T-helper 1 cell treated with Interleukin-12 subunit alpha and Interleukin-12 subunit beta and Interleukin-4 antibody, amounts not matched to agents 30 μg/mL and 1 μg/mL, for 36 hours (primary cell): ENCODE measurements around the gene JCAD.

Source experiments
- H3K27ac Mint-ChIP-seq: one replicate; pipeline ENCODE4 v1.8.0; 2021; ENCODE audit warnings: mild to moderate bottlenecking, mixed read lengths
- H3K27me3 Mint-ChIP-seq: one replicate; pipeline ENCODE4 v1.8.0; 2021; ENCODE audit warnings: low read depth, mixed read lengths
- H3K36me3 Mint-ChIP-seq: one replicate; pipeline ENCODE4 v1.8.0; 2021; ENCODE audit warnings: low read depth, mixed read lengths
- H3K4me1 Mint-ChIP-seq: one replicate; pipeline ENCODE4 v1.8.0; 2021; ENCODE audit warnings: low read depth, mixed read lengths
- H3K4me3 Mint-ChIP-seq: one replicate; pipeline ENCODE4 v1.8.0; 2021; ENCODE audit warnings: mild to moderate bottlenecking, moderate library complexity, mixed read lengths
- H3K9me3 Mint-ChIP-seq: one replicate; pipeline ENCODE4 v1.8.0; 2021; ENCODE audit warnings: mixed read lengths

JCAD gene

DNA sequence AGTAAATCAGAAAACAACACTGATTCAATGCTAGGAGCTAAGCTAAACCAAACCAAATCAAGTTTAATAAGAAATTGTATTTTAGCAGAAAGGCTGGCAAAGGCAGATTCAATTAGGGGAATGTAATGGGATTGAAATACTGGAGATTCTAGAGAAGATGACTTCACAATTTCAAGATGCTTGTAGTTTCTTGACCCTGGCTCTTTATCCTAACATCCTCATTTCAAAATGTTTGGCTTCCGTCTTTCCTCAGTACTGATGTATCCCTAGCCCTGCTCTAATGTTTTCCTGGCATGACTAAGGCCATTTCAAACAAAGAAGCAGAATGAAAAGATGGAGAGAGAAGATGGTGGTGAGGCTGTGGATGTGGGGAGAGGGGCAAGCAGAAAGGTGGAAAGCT lies 2.7 kb upstream of the JCAD start:
- no peak overlapping the region for H3K27ac Mint-ChIP-seq
- peaks cover 59% of the 10 kb centered on the region for H3K27me3 Mint-ChIP-seq
- peaks cover 3% of the 10 kb centered on the region for H3K36me3 Mint-ChIP-seq
- peaks cover 5% of the 10 kb centered on the region for H3K4me1 Mint-ChIP-seq
- no peaks in the 10 kb centered on the region for H3K9me3 Mint-ChIP-seq
- H3K4me3 Mint-ChIP-seq = no peak overlapping the region

- H3K27me3 Mint-ChIP-seq = peaks cover 78% of the 10 kb centered on the region
- peaks cover 5% of the 10 kb centered on the region for H3K4me1 Mint-ChIP-seq
- H3K27ac Mint-ChIP-seq = no peak overlapping the region
- no peaks in the 10 kb centered on the region for H3K9me3 Mint-ChIP-seq
- peak overlapping the region; percentile 47 for H3K4me3 Mint-ChIP-seq
- H3K36me3 Mint-ChIP-seq = peaks cover 3% of the 10 kb centered on the region
Observed at GRCh38 chr10:30058570-30059132, 735 bp downstream of the JCAD start.

- Mint-ChIP-seq H3K36me3 (peaks cover 3% of the 10 kb centered on the region), H3K4me1 (peaks cover 5% of the 10 kb centered on the region), H3K9me3 (no peaks in the 10 kb centered on the region), H3K4me3 (peak overlapping the region; percentile 47), H3K27me3 (peaks cover 71% of the 10 kb centered on the region), H3K27ac (no peak overlapping the region)
Observed at GRCh38 chr10:30057894-30058556, 1.4 kb downstream of the JCAD start.

DNA sequence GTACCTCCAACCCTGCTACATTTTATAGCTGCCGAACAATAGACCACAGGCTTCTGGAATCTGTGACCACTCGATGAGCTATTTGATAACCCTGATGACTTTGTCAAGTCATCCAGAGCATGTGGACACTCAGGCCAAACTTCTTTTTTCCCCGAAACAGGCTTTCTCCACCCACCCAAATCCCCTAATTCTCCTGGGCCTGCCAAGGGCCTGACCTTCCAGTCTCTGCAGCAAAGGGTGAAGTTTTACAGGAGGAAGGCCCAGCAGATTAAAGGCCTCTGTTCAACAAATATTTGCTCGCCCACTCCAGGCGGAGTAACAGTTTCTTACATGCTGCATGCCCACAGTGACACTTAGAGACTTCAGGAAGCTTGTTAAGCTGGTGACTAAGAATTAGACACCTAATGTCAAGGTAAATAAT lies 2.0 kb downstream of the JCAD start:
- Mint-ChIP-seq H3K27ac (no peak overlapping the region), H3K27me3 (peaks cover 70% of the 10 kb centered on the region), H3K9me3 (no peaks in the 10 kb centered on the region), H3K4me3 (no peak overlapping the region), H3K36me3 (peaks cover 3% of the 10 kb centered on the region), H3K4me1 (peaks cover 5% of the 10 kb centered on the region)

GRCh38 chr10:30056767-30057355 lies 2.5 kb downstream of the JCAD start:
- peaks cover 70% of the 10 kb centered on the region for H3K27me3 Mint-ChIP-seq
- H3K36me3 Mint-ChIP-seq = peaks cover 3% of the 10 kb centered on the region
- peaks cover 5% of the 10 kb centered on the region for H3K4me1 Mint-ChIP-seq
- no peak overlapping the region for H3K4me3 Mint-ChIP-seq
- no peak overlapping the region for H3K27ac Mint-ChIP-seq
- H3K9me3 Mint-ChIP-seq = no peaks in the 10 kb centered on the region

- H3K4me3 Mint-ChIP-seq = no peak overlapping the region
Observed at GRCh38 chr10:30056281-30056680, 3.1 kb downstream of the JCAD start.

GRCh38 chr10:30055226-30055662 lies 4.1 kb downstream of the JCAD start:
- H3K4me1 Mint-ChIP-seq = peaks cover 5% of the 10 kb centered on the region
- H3K36me3 Mint-ChIP-seq = peaks cover 3% of the 10 kb centered on the region
- H3K27me3 Mint-ChIP-seq = peaks cover 68% of the 10 kb centered on the region
- H3K27ac Mint-ChIP-seq = no peak overlapping the region
- H3K9me3 Mint-ChIP-seq = no peaks in the 10 kb centered on the region
- H3K4me3 Mint-ChIP-seq = no peak overlapping the region

More at GRCh38 chr10:30056281-30056680, 3.1 kb downstream of the JCAD start:
- peaks cover 5% of the 10 kb centered on the region for H3K4me1 Mint-ChIP-seq
- peaks cover 3% of the 10 kb centered on the region for H3K36me3 Mint-ChIP-seq
- no peaks in the 10 kb centered on the region for H3K9me3 Mint-ChIP-seq
- H3K27me3 Mint-ChIP-seq = peaks cover 68% of the 10 kb centered on the region
- no peak overlapping the region for H3K27ac Mint-ChIP-seq

GRCh38 chr10:30052062-30052461 lies 7.3 kb downstream of the JCAD start:
- Mint-ChIP-seq H3K27me3 (peaks cover 62% of the 10 kb centered on the region), H3K36me3 (peaks cover 2% of the 10 kb centered on the region)

GRCh38 chr10:30051220-30051619 lies 8.2 kb downstream of the JCAD start:
- peaks cover 22% of the 10 kb centered on the region for H3K4me1 Mint-ChIP-seq
- H3K27ac Mint-ChIP-seq = no peak overlapping the region
- H3K36me3 Mint-ChIP-seq = peaks cover 2% of the 10 kb centered on the region
- peaks cover 61% of the 10 kb centered on the region for H3K27me3 Mint-ChIP-seq
- no peaks in the 10 kb centered on the region for H3K9me3 Mint-ChIP-seq
- H3K4me3 Mint-ChIP-seq = no peak overlapping the region

More at GRCh38 chr10:30052062-30052461, 7.3 kb downstream of the JCAD start:
- H3K4me3 Mint-ChIP-seq = no peak overlapping the region
- no peak overlapping the region for H3K27ac Mint-ChIP-seq
- H3K4me1 Mint-ChIP-seq = peaks cover 20% of the 10 kb centered on the region
- no peaks in the 10 kb centered on the region for H3K9me3 Mint-ChIP-seq

DNA sequence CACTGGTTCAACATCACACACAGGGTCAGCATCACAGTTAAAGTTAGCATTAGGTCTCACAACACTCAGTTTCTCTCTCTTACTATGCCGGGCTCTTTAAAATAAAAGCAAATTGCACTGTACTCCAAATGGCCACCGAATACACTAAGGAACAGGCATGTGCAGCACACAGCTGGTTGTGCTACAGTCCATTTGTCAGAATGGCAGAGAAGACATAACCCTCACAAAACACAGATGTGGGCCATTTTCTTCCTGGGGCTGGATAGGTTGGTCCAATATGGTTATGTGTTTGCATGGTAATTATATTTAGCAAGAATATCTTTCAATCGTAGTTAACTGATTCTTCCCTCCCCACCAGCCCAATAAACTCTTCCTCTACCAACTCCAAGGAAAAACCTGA lies 9.0 kb downstream of the JCAD start:
- Mint-ChIP-seq H3K9me3 (no peaks in the 10 kb centered on the region), H3K27ac (no peak overlapping the region), H3K4me1 (peaks cover 23% of the 10 kb centered on the region), H3K27me3 (peaks cover 62% of the 10 kb centered on the region), H3K4me3 (no peak overlapping the region), H3K36me3 (peaks cover 2% of the 10 kb centered on the region)

DNA sequence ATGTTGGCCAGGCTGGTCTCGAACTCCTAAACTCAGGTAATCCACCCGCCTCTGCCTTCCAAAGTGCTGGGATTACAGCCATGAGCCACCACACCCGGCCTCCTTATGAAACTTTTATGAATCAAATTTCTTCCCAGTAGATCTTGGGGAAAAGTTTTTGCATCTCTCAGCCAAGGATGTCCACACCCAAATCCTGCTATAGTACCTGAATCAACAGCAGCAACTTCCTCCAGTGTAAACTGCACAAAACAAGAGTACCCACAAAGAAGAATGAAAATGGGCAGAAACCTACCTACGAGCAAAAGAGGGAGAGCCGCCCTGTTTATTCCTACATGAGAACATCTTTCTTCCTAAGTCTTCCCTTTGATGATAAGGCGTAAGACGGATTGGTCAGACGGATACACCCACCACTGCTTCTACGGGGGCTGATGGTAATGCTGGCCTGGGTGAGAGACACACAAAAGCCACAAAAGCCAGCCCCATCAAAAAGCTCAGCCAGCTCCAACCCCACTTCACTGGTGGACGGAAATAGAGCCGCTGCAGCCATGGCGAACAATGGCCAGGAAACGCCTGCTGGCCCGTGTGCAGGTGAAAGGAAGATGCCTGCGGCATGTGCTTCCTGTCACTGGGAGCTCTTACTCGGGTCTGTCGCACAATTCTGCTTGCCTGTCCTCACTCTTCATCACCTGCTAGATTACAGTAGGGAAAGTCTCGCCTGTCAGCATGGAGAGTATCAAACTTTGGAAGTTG lies 10.4 kb downstream of the JCAD start:
- Mint-ChIP-seq H3K9me3 (no peaks in the 10 kb centered on the region), H3K36me3 (peaks cover 2% of the 10 kb centered on the region), H3K27ac (peak overlapping the region; percentile 1), H3K4me1 (peaks cover 23% of the 10 kb centered on the region), H3K4me3 (peak overlapping the region; percentile 56), H3K27me3 (peaks cover 66% of the 10 kb centered on the region)

- peaks cover 23% of the 10 kb centered on the region for H3K4me1 Mint-ChIP-seq
- H3K27ac Mint-ChIP-seq = peak overlapping the region; percentile 37
- H3K27me3 Mint-ChIP-seq = peaks cover 66% of the 10 kb centered on the region
- H3K36me3 Mint-ChIP-seq = peaks cover 2% of the 10 kb centered on the region
- H3K9me3 Mint-ChIP-seq = no peaks in the 10 kb centered on the region
- peak overlapping the region; percentile 73 for H3K4me3 Mint-ChIP-seq
Observed at GRCh38 chr10:30047924-30048531, 11.4 kb downstream of the JCAD start.

DNA sequence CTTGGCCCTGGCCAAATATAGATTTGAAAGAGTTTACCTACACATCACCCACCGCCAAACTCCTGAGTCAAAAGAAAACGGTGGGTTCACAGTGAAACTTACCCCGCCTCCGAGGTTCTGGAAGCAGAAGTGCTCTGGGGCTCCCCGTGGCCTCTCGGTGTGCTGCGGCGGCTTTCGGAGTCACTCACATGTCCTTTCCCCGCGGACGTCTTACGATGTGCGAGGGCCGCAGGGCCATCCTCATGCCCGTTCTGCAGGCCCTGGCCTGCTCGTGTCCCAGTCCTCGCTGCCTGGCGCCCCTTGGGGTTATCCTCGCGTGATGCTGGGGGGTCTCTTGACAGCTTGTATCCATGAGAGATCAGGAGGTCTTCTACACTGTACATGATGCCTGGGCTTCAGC lies 12.0 kb downstream of the JCAD start:
- Mint-ChIP-seq H3K27ac (no peak overlapping the region), H3K4me3 (no peak overlapping the region), H3K36me3 (peaks cover 2% of the 10 kb centered on the region), H3K9me3 (no peaks in the 10 kb centered on the region), H3K27me3 (peaks cover 62% of the 10 kb centered on the region), H3K4me1 (peaks cover 23% of the 10 kb centered on the region)

GRCh38 chr10:30046476-30046875 lies 12.9 kb downstream of the JCAD start:
- Mint-ChIP-seq H3K9me3 (no peaks in the 10 kb centered on the region), H3K4me1 (peaks cover 25% of the 10 kb centered on the region), H3K36me3 (peaks cover 2% of the 10 kb centered on the region), H3K27me3 (peaks cover 54% of the 10 kb centered on the region), H3K4me3 (no peak overlapping the region), H3K27ac (no peak overlapping the region)
